Measurements from ENCODE around the gene MMP28. TPM values are rescaled to one million over a fixed set of nuclear protein-coding genes. Genes with fewer than 3 reads are reported as not detected.

Gene MMP28
- total and polyA plus RNA-seq, 5 experiments from 2014 or later = 10.0 to 30.1 (median 15.0) TPM

- Mint-ChIP-seq H3K9me3 (no peaks in the 10 kb centered on the region), H3K4me3 (peak overlapping the region in 5 of 10 donors; percentile 49 to 94 (median 59)), H3K27me3 (no peaks in the 10 kb centered on the region), H3K27ac (peak overlapping the region in 2 of 10 donors; percentile 51 to 73), H3K4me1 (peaks cover 35 to 90% (median 75%) of the 10 kb centered on the region in 4 donors), H3K36me3 (peaks cover 0 to 47% (median 0%) of the 10 kb centered on the region in 3 donors)
- no peak for DNase-seq
- no peak for ATAC-seq
- POLR2A ChIA-PET = interaction anchor here (5.8 kb wide), 1 partner anchor 48 kb away, joined by 165 read pairs; no protein-coding TSS in a partner anchor
These were observed 17.0 kb upstream of the MMP28 start for GRCh38 chr17:35812456-35812855.

- no peaks in the 10 kb centered on the region for H3K27me3 Mint-ChIP-seq
- DNase-seq (no peak), ATAC-seq (no peak)
- POLR2A ChIA-PET = interaction anchor here (5.8 kb wide), 1 partner anchor 47 kb away, joined by 165 read pairs; no protein-coding TSS in a partner anchor
- H3K9me3 Mint-ChIP-seq = no peaks in the 10 kb centered on the region
- H3K4me3 Mint-ChIP-seq = peak overlapping the region in 9 of 10 donors; percentile 51 to 94 (median 60)
- peaks cover 0 to 42% (median 0%) of the 10 kb centered on the region in 3 donors for H3K36me3 Mint-ChIP-seq
- peak overlapping the region in 5 of 10 donors; percentile 31 to 54 (median 37) for H3K27ac Mint-ChIP-seq
- H3K4me1 Mint-ChIP-seq = peaks cover 38 to 86% (median 72%) of the 10 kb centered on the region in 4 donors
These were observed 16.3 kb upstream of the MMP28 start for GRCh38 chr17:35811759-35812158.

DNA sequence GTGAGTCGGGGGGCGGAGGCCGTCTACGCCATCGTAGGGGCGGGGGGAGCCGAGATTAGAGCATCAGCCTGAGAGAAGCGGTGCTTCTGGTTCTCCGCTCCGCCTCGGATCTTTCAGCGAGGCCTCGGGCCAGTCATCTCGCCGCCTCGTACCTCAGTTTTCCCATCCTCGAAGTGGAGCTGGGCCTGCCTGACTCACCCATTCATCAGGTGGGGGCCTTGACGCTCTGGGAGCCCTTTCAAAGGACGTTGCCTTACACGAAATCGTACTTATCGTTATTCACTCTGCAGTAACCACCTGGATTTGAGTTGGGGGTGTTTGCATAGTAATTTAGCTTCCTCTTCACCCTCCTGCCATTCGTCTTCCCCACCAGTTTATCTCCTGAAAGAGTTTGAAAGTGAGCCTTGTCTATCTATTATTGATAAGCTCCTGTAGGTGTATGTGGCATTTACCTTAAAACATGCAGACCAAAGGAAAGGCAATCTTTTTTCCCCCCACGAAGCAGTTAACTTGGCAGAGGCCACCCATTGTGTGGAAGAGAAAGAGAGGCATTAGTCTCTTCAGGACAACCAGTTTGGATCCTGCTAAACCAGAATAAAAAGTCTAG is 14.5 kb upstream of the MMP28 start:
- DNase-seq = no peak

GRCh38 chr17:35808962-35809854 is 13.8 kb upstream of the MMP28 start, which contains the start of gene TAF15:
TSS of gene TAF15 (plus strand) at chr17:35809484. CDS start at chr17:35809570, 86 bp downstream.
- POLR2A ChIA-PET = interaction anchor here (0.9 to 5.8 kb wide), 22 partner anchors 9 to 848 kb away, joined by 3 to 165 read pairs (median 4); partner anchors contain the start of genes CCT6B, MMP28, PEX12 and RAD51D
- H3K4me1 Mint-ChIP-seq = peaks cover 35 to 73% (median 62%) of the 10 kb centered on the region in 4 donors
- peak; percentile 92 to 98 (median 96) for DNase-seq
- no peaks in the 10 kb centered on the region for H3K27me3 Mint-ChIP-seq
- H3K4me3 Mint-ChIP-seq = peak within 1 kb of the TSS; percentile 92 to 99 (median 96)
- H3K36me3 Mint-ChIP-seq = peaks cover 0 to 21% (median 0%) of the 10 kb centered on the region in 3 donors
- ATAC-seq = peak; percentile 90 to 92
- H3K9me3 Mint-ChIP-seq = no peaks in the 10 kb centered on the region
- H3K27ac Mint-ChIP-seq = peak within 1 kb of the TSS; percentile 92 to 100 (median 98)

More for the DNA sequence above, 14.5 kb upstream of the MMP28 start:
- Mint-ChIP-seq H3K27ac (peak overlapping the region; percentile 92 to 100 (median 98)), H3K4me3 (peak overlapping the region; percentile 92 to 99 (median 96)), H3K4me1 (peaks cover 33 to 73% (median 64%) of the 10 kb centered on the region in 4 donors), H3K36me3 (peaks cover 0 to 26% (median 0%) of the 10 kb centered on the region in 3 donors), H3K9me3 (no peaks in the 10 kb centered on the region), H3K27me3 (no peaks in the 10 kb centered on the region)
- no peak for ATAC-seq
- POLR2A ChIA-PET = interaction anchor here (1.0 to 5.8 kb wide), 12 partner anchors 9 to 787 kb away, joined by 3 to 165 read pairs (median 5); partner anchors contain the start of genes MMP28, PEX12, RAD51D and SLFN11

DNA sequence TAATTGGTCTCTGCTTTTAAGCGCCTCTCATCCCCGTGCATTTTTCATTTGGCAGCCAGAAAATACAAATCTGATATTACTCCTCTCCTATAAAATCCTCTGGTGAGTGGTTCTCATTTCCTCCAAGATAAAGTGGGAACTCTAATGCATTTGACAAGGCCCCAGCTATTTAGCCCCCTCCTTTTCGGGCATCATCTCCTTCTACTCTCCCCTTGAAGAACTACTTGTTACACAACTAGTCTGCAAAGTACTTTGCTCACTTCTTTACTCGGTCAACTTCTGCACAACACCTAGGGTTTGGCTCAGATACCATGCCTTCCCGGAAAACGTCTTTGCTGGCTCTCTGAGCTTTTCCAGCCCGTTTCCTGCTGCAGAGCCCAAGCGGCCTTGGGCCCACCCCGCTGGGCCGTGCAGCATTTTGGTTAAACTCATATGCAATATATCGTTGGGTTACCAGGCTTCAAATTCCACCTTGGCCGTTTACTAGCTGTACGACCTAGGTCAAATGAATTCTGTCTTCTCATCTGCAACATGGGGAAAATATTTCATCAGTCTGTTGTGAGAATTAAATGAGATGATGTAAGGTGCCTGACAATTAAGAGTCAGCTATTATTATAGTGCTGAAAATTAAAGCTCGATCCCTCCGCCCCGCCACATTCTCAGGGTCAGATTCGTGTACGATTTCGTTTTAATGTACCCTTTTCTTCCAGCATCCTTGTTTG is 13.0 kb upstream of the MMP28 start:
- no peaks in the 10 kb centered on the region for H3K9me3 Mint-ChIP-seq
- peak overlapping the region; percentile 92 to 100 (median 98) for H3K27ac Mint-ChIP-seq
- H3K27me3 Mint-ChIP-seq = no peaks in the 10 kb centered on the region
- peak in 1 of 10 donors; percentile 8 for DNase-seq
- no peak for ATAC-seq
- POLR2A ChIA-PET = interaction anchor here (0.6 to 5.8 kb wide), 22 partner anchors 8 to 847 kb away, joined by 3 to 165 read pairs (median 4); partner anchors contain the start of genes CCT6B, MMP28, PEX12 and RAD51D
- H3K4me1 Mint-ChIP-seq = peaks cover 32 to 66% (median 56%) of the 10 kb centered on the region in 4 donors
- H3K4me3 Mint-ChIP-seq = peak overlapping the region; percentile 92 to 99 (median 96)
- H3K36me3 Mint-ChIP-seq = peaks cover 0 to 15% (median 0%) of the 10 kb centered on the region in 3 donors

DNA sequence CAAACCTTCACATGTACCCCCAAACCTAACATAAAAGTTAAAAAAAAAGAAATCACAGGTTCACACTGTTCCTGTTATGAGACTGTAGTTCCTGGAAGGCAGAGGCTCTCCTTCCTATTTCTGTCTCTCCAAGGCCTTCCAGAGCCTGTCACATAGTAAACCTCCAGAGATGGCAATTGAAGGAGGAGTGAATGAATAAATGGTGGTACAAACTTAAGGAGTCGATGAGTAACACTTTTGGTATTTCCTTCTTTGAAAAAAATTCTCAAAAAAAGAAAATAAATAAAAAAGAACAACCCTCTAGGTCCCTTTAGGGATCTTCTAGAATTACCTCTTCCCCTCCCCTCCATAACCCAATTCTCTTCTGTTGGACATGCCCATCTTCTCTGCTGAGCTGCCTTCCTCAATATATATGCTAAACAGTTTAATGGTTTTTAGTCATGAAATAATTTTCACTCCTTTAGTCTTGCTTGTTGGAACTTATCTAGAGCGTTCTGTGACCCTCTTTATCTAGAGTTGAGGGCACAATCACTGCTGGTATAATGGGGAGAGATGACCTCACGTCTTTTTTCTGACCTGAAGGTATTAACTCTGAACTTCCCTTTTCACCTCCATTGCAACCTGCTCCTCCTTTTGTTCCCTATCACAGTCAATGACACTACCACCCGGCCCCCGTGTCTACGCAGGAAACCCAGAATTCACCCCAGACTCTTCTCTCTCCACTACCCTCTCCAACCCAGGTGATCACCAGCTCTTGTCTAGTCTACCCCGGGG is 12.1 kb upstream of the MMP28 start:
- Mint-ChIP-seq H3K27ac (peak overlapping the region in 8 of 10 donors; percentile 98 to 100 (median 99)), H3K36me3 (peaks cover 0 to 7% (median 0%) of the 10 kb centered on the region in 3 donors), H3K4me1 (peaks cover 29 to 64% (median 55%) of the 10 kb centered on the region in 4 donors), H3K4me3 (peak overlapping the region in 9 of 10 donors; percentile 24 to 99 (median 97)), H3K27me3 (no peaks in the 10 kb centered on the region), H3K9me3 (no peaks in the 10 kb centered on the region)
- POLR2A ChIA-PET = interaction anchor here (1.3 to 5.8 kb wide), 8 partner anchors 11 to 495 kb away, joined by 4 to 165 read pairs (median 6); partner anchors contain the start of gene PEX12
- ATAC-seq = no peak
- no peak for DNase-seq

DNA sequence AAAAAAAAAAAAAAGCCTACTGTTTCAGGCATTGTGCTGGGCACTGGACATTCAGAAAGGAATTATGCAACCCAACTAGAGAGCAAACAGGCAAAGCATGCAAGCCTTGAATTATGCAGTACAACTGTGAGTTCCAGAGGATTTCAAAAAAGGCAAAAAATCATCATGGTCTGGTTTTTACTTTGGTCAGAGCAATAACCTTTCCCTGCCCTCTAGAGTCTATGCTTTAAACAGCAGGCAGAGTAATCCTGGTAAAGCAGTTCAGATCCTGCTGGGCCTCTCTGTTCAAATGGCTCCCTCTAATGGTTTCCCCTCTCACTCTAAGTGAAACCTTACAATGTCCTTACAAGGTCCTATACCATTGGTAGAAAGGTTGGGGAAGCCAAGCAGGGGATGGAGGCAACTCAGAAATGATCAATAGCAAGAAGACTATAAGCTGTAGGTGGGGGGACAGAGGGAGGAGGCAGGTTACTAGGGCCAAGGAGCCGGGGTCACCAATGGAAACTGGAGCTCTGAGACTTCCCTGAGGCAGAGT is 9.3 kb upstream of the MMP28 start:
- no peaks in the 10 kb centered on the region for H3K27me3 Mint-ChIP-seq
- H3K36me3 Mint-ChIP-seq = no peaks in the 10 kb centered on the region
- POLR2A ChIA-PET = interaction anchor here (0.6 to 3.1 kb wide), 12 partner anchors 10 to 836 kb away, joined by 3 to 29 read pairs (median 4); partner anchors contain the start of gene MMP28
- peak; percentile 36 to 40 for ATAC-seq
- H3K27ac Mint-ChIP-seq = peak overlapping the region in 4 of 10 donors; percentile 25 to 52 (median 38)
- peaks cover 33 to 64% (median 58%) of the 10 kb centered on the region in 4 donors for H3K4me1 Mint-ChIP-seq
- no peaks in the 10 kb centered on the region for H3K9me3 Mint-ChIP-seq
- peak overlapping the region in 1 of 10 donors; percentile 71 for H3K4me3 Mint-ChIP-seq
- peak in 8 of 10 donors; percentile 33 to 79 (median 57) for DNase-seq

DNA sequence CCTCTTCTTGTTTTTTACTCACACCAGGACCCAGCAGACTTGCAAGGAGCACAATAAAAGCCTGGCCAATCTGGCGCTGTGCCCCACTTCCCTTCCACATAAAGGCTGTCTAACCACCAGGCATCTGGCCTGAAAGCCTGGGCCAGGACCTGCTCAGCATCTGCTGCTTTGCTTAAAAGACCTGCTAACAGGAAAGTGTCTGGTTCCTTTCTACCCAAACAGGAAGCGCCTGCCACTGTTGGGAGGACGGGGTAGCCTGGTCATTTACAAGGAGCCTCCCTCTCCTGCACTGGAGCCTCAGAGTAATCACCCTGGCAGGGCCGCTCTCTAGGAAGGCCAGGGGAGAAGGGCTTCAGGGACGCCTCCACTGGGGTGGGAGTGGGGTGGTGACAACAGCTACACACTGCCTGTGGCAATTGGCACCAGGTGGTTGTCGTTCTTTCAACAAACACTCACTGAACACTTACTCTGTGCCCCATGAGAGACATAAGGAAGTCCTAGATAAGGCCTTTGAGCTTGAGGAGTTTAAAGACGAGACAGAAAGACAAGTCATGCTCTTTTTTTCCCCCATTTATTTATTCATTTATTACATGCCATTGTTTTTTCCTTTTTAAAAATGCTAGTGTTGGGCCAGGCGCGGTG is 6.3 kb upstream of the MMP28 start:
- no peaks in the 10 kb centered on the region for H3K9me3 Mint-ChIP-seq
- H3K36me3 Mint-ChIP-seq = no peaks in the 10 kb centered on the region
- peaks cover 19 to 46% (median 39%) of the 10 kb centered on the region in 4 donors for H3K4me1 Mint-ChIP-seq
- peak overlapping the region; percentile 55 to 78 (median 68) for H3K4me3 Mint-ChIP-seq
- POLR2A ChIA-PET = interaction anchor here (1.2 to 1.4 kb wide), 2 partner anchors 35 to 37 kb away, joined by 3 to 10 read pairs; no protein-coding TSS in a partner anchor
- DNase-seq (peak in 4 of 10 donors; percentile 7 to 33 (median 24)), ATAC-seq (peak; percentile 43 to 51)
- peak overlapping the region; percentile 41 to 95 (median 90) for H3K27ac Mint-ChIP-seq
- peaks cover 0 to 6% (median 0%) of the 10 kb centered on the region in 5 donors for H3K27me3 Mint-ChIP-seq

GRCh38 chr17:35799942-35800341 is 4.5 kb upstream of the MMP28 start:
- Mint-ChIP-seq H3K4me1 (peaks cover 16 to 51% (median 42%) of the 10 kb centered on the region in 4 donors), H3K9me3 (no peaks in the 10 kb centered on the region), H3K36me3 (no peaks in the 10 kb centered on the region), H3K4me3 (no peak overlapping the region), H3K27me3 (peaks cover 0 to 11% (median 0%) of the 10 kb centered on the region in 5 donors), H3K27ac (peak overlapping the region in 9 of 10 donors; percentile 29 to 92 (median 75))
- DNase-seq (no peak), ATAC-seq (no peak)
- POLR2A ChIA-PET = interaction anchor here (1.2 to 1.5 kb wide), 3 partner anchors 9 to 36 kb away, joined by 3 to 6 read pairs (median 4); partner anchors contain the start of gene TAF15

DNA sequence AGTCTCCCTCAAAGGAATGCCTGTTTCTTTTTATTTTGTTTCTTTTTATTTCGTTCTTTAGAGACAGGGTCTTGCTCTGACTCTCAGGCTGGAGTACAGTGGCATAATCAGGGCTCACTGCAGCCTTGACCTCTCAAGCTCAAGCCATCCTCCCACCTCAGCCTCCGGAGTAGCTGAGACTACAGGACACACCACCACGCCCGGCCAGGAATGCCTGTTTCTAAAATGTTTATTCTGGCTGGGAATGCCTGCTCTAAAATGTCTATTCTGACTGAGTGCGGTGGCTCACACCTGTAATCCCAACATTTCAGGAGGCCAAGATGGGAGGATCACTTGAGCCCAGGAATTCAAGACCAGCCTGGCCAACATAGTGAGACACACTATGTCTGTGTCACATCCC is 2.5 kb upstream of the MMP28 start:
- H3K27me3 Mint-ChIP-seq = peaks cover 0 to 24% (median 8%) of the 10 kb centered on the region in 5 donors
- no peaks in the 10 kb centered on the region for H3K36me3 Mint-ChIP-seq
- POLR2A ChIA-PET = interaction anchor here (1.3 to 7.2 kb wide), 3 partner anchors 11 to 34 kb away, joined by 5 to 41 read pairs (median 14); partner anchors contain the start of gene TAF15

More for the DNA sequence above, 2.5 kb upstream of the MMP28 start:
- Mint-ChIP-seq H3K9me3 (no peaks in the 10 kb centered on the region), H3K4me3 (peak overlapping the region in 1 of 10 donors; percentile 65), H3K4me1 (peaks cover 19 to 60% (median 45%) of the 10 kb centered on the region in 4 donors), H3K27ac (peak overlapping the region in 1 of 10 donors; percentile 66)
- ATAC-seq (no peak), DNase-seq (no peak)

All from naive thymus-derived CD8-positive, alpha-beta T cell (primary cell).